K562 (cell line): ENCODE data around the gene UBQLNL. TPM values are rescaled to one million over a fixed set of nuclear protein-coding genes. Genes with fewer than 3 reads are reported as not detected.

Experiments
- HEY1 ChIP-seq: fragments of 250-450 bp; sonication (Bioruptor Pico); IDR thresholded peaks from 2 replicates; pipeline ENCODE4 v1.5.0; 2020; ENCODE audit warnings: mild to moderate bottlenecking, moderate library complexity, borderline replicate concordance
- HMGXB4 ChIP-seq: sonication (generic); formaldehyde crosslinking; IDR thresholded peaks from 2 replicates; pipeline ENCODE4 v1.8.1; 2023; ENCODE audit warnings: mild to moderate bottlenecking, missing genetic modification reagents
- JUNB ChIP-seq: fragments of 450-650 bp; formaldehyde crosslinking; conservative IDR thresholded peaks from 2 replicates; pipeline ENCODE4 v1.4.0; 2020; ENCODE audit warnings: mild to moderate bottlenecking
- KLF13 ChIP-seq: fragments of 450-650 bp; IDR thresholded peaks from 2 replicates; pipeline ENCODE4 v1.6.1; 2016; ENCODE audit warnings: missing genetic modification characterization, low read depth, mild to moderate bottlenecking, missing compliant biosample characterization, moderate library complexity, borderline replicate concordance
- MEIS2 ChIP-seq: fragments of 450-650 bp; IDR thresholded peaks from 2 replicates; pipeline ENCODE4 v1.6.1; 2014; ENCODE audit warnings: mild to moderate bottlenecking; ENCODE audit not compliant: partially characterized antibody
- PATZ1 ChIP-seq: fragments of 250-450 bp; sonication (Bioruptor Pico); IDR thresholded peaks from 2 replicates; pipeline ENCODE4 v1.5.0; 2020; ENCODE audit warnings: mild to moderate bottlenecking, borderline replicate concordance
- PCBP1 ChIP-seq: fragments of 200-400 bp; formaldehyde crosslinking; IDR thresholded peaks from 2 replicates; pipeline ENCODE4 v1.6.1; 2018; ENCODE audit warnings: mild to moderate bottlenecking, low read depth, low read length; ENCODE audit not compliant: poor library complexity, severe bottlenecking
- PRMT5 ChIP-seq: sonication (generic); formaldehyde crosslinking; IDR thresholded peaks from 2 replicates; pipeline ENCODE4 v1.5.0; 2020; ENCODE audit warnings: missing genetic modification reagents
- PTTG1 ChIP-seq: fragments of 450-650 bp; IDR thresholded peaks from 2 replicates; pipeline ENCODE4 v1.6.1; 2016; ENCODE audit warnings: low read depth, mild to moderate bottlenecking, missing genetic modification characterization, missing compliant biosample characterization
- SMARCB1 ChIP-seq: IDR thresholded peaks from 2 replicates; pipeline ENCODE4 v1.6.1; 2011; ENCODE audit warnings: improper control_type of control experiment, low read depth; ENCODE audit not compliant: insufficient read length
- ZBTB34 ChIP-seq: fragments of 250-450 bp; sonication (Bioruptor Pico); IDR thresholded peaks from 2 replicates; pipeline ENCODE4 v1.8.0; 2021; ENCODE audit warnings: mild to moderate bottlenecking, moderate library complexity
- ZKSCAN3 ChIP-seq: fragments of 250-450 bp; sonication (Bioruptor Pico); IDR thresholded peaks from 2 replicates; pipeline ENCODE4 v1.4.0; 2020
- ZNF668 ChIP-seq: fragments of 250-450 bp; sonication (Bioruptor Pico); IDR thresholded peaks from 2 replicates; pipeline ENCODE4 v1.8.0; 2022; ENCODE audit warnings: mild to moderate bottlenecking, inconsistent platforms
- ZNF699 ChIP-seq: fragments of 250-450 bp; sonication (Bioruptor Pico); IDR thresholded peaks from 2 replicates; pipeline ENCODE4 v1.8.0; 2021; ENCODE audit warnings: mild to moderate bottlenecking, moderate library complexity; ENCODE audit not compliant: insufficient replicate concordance
- polyA plus RNA-seq, 8 experiments: library from polyadenylated mRNA; depleted of rRNA in 4 of 8; stranded (reverse) in 5 of 8; unstranded in 3 of 8; fragments of >200 nt; fragmentation: Nextera tagmentation in 2 of 8; fragmentation: Illumina TruSeq in 1 of 8; extraction: Ambion mirVana in 2 of 8; extraction: Trizol in 1 of 8; gene quantifications; 2 replicates each; pipeline versions ENCODE4 v1.2.1 to v1.2.3, GENCODE V29; 2011 to 2014; ENCODE audit warnings: inconsistent platforms in 1 of 8, missing spikeins in 1 of 8
- total RNA-seq, 7 experiments: library from RNA; depleted of rRNA in 6 of 7; stranded (reverse); fragments of >200 nt in 6 of 7; fragmentation: Illumina TruSeq in 2 of 7; extraction: Trizol in 2 of 7; gene quantifications; 2 replicates each; pipeline versions ENCODE4 v1.2.1 to v1.2.3, GENCODE V29; 2011 to 2021; ENCODE audit warnings: low replicate concordance in 1 of 7
- TF ChIP-seq, protein P1 (sequence below): IDR thresholded peaks from 2 replicates; pipeline ENCODE4 v1.6.1; 2014; ENCODE audit warnings: antibody characterized with exemption
- TF ChIP-seq, protein P2 (sequence below): fragments of 250-450 bp; sonication (Bioruptor Pico); IDR thresholded peaks from 2 replicates; pipeline ENCODE4 v1.4.0; 2020

UBQLNL gene
- total and polyA plus RNA-seq, 9 of the 15 experiments (the other 6 are each of a cell fraction or from before 2014, with no cell fraction given) = 0.07 to 0.27 (median 0.14) TPM

DNA sequence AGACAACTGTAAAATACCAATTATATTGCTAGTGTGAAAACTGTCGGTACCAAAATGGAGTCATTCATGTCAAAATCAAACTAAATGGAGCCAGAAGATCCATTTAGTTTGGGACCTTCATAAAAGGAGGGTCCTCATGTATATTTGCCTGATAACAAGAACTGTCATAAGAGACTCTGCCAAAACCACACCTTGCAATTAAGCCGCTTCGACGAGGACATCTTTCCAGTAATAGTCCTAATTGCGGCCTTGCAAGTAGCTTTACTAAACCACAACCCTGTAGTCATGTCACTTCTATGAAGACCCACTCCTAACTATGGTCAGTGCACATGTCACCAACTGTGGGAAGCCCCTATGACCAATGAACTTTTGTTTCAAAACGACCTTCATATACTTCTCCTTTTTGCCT lies 16.1 kb downstream of the UBQLNL start (continued):
- TF ChIP-seq, protein P1, sequence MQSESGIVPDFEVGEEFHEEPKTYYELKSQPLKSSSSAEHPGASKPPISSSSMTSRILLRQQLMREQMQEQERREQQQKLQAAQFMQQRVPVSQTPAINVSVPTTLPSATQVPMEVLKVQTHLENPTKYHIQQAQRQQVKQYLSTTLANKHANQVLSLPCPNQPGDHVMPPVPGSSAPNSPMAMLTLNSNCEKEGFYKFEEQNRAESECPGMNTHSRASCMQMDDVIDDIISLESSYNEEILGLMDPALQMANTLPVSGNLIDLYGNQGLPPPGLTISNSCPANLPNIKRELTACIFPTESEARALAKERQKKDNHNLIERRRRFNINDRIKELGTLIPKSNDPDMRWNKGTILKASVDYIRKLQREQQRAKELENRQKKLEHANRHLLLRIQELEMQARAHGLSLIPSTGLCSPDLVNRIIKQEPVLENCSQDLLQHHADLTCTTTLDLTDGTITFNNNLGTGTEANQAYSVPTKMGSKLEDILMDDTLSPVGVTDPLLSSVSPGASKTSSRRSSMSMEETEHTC = no peak
- TF ChIP-seq PATZ1 (no peak), HEY1 (CRISPR knock-in tag) (no peak), SMARCB1 (no peak), JUNB (CRISPR knock-in tag) (no peak), PCBP1 (no peak), KLF13 (tag) (no peak), MEIS2 (no peak), ZNF668 (CRISPR knock-in tag) (no peak), ZBTB34 (CRISPR knock-in tag) (no peak), PTTG1 (tag) (no peak), ZNF699 (CRISPR knock-in tag) (no peak), HMGXB4 (CRISPR knock-in tag) (no peak), PRMT5 (CRISPR knock-in tag) (no peak), ZKSCAN3 (CRISPR knock-in tag) (no peak)
- TF ChIP-seq, protein P2, sequence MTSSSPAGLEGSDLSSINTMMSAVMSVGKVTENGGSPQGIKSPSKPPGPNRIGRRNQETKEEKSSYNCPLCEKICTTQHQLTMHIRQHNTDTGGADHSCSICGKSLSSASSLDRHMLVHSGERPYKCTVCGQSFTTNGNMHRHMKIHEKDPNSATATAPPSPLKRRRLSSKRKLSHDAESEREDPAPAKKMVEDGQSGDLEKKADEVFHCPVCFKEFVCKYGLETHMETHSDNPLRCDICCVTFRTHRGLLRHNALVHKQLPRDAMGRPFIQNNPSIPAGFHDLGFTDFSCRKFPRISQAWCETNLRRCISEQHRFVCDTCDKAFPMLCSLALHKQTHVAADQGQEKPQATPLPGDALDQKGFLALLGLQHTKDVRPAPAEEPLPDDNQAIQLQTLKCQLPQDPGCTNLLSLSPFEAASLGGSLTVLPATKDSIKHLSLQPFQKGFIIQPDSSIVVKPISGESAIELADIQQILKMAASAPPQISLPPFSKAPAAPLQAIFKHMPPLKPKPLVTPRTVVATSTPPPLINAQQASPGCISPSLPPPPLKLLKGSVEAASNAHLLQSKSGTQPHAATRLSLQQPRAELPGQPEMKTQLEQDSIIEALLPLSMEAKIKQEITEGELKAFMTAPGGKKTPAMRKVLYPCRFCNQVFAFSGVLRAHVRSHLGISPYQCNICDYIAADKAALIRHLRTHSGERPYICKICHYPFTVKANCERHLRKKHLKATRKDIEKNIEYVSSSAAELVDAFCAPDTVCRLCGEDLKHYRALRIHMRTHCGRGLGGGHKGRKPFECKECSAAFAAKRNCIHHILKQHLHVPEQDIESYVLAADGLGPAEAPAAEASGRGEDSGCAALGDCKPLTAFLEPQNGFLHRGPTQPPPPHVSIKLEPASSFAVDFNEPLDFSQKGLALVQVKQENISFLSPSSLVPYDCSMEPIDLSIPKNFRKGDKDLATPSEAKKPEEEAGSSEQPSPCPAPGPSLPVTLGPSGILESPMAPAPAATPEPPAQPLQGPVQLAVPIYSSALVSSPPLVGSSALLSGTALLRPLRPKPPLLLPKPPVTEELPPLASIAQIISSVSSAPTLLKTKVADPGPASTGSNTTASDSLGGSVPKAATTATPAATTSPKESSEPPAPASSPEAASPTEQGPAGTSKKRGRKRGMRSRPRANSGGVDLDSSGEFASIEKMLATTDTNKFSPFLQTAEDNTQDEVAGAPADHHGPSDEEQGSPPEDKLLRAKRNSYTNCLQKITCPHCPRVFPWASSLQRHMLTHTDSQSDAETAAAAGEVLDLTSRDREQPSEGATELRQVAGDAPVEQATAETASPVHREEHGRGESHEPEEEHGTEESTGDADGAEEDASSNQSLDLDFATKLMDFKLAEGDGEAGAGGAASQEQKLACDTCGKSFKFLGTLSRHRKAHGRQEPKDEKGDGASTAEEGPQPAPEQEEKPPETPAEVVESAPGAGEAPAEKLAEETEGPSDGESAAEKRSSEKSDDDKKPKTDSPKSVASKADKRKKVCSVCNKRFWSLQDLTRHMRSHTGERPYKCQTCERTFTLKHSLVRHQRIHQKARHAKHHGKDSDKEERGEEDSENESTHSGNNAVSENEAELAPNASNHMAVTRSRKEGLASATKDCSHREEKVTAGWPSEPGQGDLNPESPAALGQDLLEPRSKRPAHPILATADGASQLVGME (CRISPR knock-in tag) = no peak
